ENCODE measurements around the gene NR2F1.

Gene NR2F1

GRCh38 chr5:93584596-93585040 lies 1.6 kb downstream of the NR2F1 start:
- Mint-ChIP-seq H3K36me3 (ENCODE audit: low read depth) (peaks cover 7% of the 10 kb centered on the region), H3K27ac (no peak overlapping the region), H3K4me3 (no peak overlapping the region), H3K4me1 (ENCODE audit: low read depth) (peaks cover 17% of the 10 kb centered on the region), H3K9me3 (no peaks in the 10 kb centered on the region), H3K27me3 (ENCODE audit: low read depth) (peaks cover 56% of the 10 kb centered on the region)

- Mint-ChIP-seq H3K36me3 (ENCODE audit: low read depth) (peaks cover 7% of the 10 kb centered on the region), H3K9me3 (no peaks in the 10 kb centered on the region), H3K4me1 (ENCODE audit: low read depth) (peaks cover 17% of the 10 kb centered on the region), H3K4me3 (peak overlapping the region; percentile 78), H3K27me3 (ENCODE audit: low read depth) (peaks cover 60% of the 10 kb centered on the region), H3K27ac (no peak overlapping the region)
Observed at GRCh38 chr5:93585041-93585766, 2.2 kb downstream of the NR2F1 start.

GRCh38 chr5:93585767-93586385 lies 2.9 kb downstream of the NR2F1 start:
- peak overlapping the region; percentile 69 for H3K27ac Mint-ChIP-seq
- peak overlapping the region; percentile 78 for H3K4me3 Mint-ChIP-seq
- H3K9me3 Mint-ChIP-seq, result no peaks in the 10 kb centered on the region
- H3K27me3 Mint-ChIP-seq (ENCODE audit: low read depth), result peaks cover 60% of the 10 kb centered on the region
- H3K36me3 Mint-ChIP-seq (ENCODE audit: low read depth), result peaks cover 7% of the 10 kb centered on the region
- peaks cover 12% of the 10 kb centered on the region for H3K4me1 Mint-ChIP-seq (ENCODE audit: low read depth)

- Mint-ChIP-seq H3K36me3 (ENCODE audit: low read depth) (peaks cover 7% of the 10 kb centered on the region), H3K9me3 (no peaks in the 10 kb centered on the region), H3K4me1 (ENCODE audit: low read depth) (peaks cover 11% of the 10 kb centered on the region), H3K27me3 (ENCODE audit: low read depth) (peaks cover 66% of the 10 kb centered on the region), H3K4me3 (no peak overlapping the region), H3K27ac (peak overlapping the region; percentile 47)
Observed at GRCh38 chr5:93586736-93587596, 3.9 kb downstream of the NR2F1 start.

- H3K27ac Mint-ChIP-seq, result peak overlapping the region; percentile 47
- H3K4me3 Mint-ChIP-seq, result no peak overlapping the region
- no peaks in the 10 kb centered on the region for H3K9me3 Mint-ChIP-seq
- H3K36me3 Mint-ChIP-seq (ENCODE audit: low read depth), result peaks cover 7% of the 10 kb centered on the region
- H3K4me1 Mint-ChIP-seq (ENCODE audit: low read depth), result peaks cover 11% of the 10 kb centered on the region
- H3K27me3 Mint-ChIP-seq (ENCODE audit: low read depth), result peaks cover 72% of the 10 kb centered on the region
Observed at GRCh38 chr5:93587597-93588351, 4.8 kb downstream of the NR2F1 start.

- Mint-ChIP-seq H3K27me3 (ENCODE audit: low read depth) (peaks cover 80% of the 10 kb centered on the region), H3K4me1 (ENCODE audit: low read depth) (peaks cover 9% of the 10 kb centered on the region), H3K36me3 (ENCODE audit: low read depth) (peaks cover 7% of the 10 kb centered on the region), H3K4me3 (peak overlapping the region; percentile 21), H3K9me3 (no peaks in the 10 kb centered on the region), H3K27ac (peak overlapping the region; percentile 81)
Observed at GRCh38 chr5:93588352-93589151, 5.5 kb downstream of the NR2F1 start.

GRCh38 chr5:93589152-93589828 lies 6.3 kb downstream of the NR2F1 start:
- peaks cover 7% of the 10 kb centered on the region for H3K36me3 Mint-ChIP-seq (ENCODE audit: low read depth)
- peaks cover 7% of the 10 kb centered on the region for H3K4me1 Mint-ChIP-seq (ENCODE audit: low read depth)
- H3K27ac Mint-ChIP-seq, result peak overlapping the region; percentile 81
- H3K4me3 Mint-ChIP-seq, result no peak overlapping the region
- H3K27me3 Mint-ChIP-seq (ENCODE audit: low read depth), result peaks cover 88% of the 10 kb centered on the region
- no peaks in the 10 kb centered on the region for H3K9me3 Mint-ChIP-seq

GRCh38 chr5:93589829-93590215 lies 6.8 kb downstream of the NR2F1 start:
- Mint-ChIP-seq H3K4me3 (no peak overlapping the region), H3K36me3 (ENCODE audit: low read depth) (peaks cover 9% of the 10 kb centered on the region), H3K4me1 (ENCODE audit: low read depth) (peaks cover 7% of the 10 kb centered on the region), H3K27me3 (ENCODE audit: low read depth) (peaks cover 93% of the 10 kb centered on the region), H3K9me3 (no peaks in the 10 kb centered on the region), H3K27ac (no peak overlapping the region)

- Mint-ChIP-seq H3K4me1 (ENCODE audit: low read depth) (peaks cover 7% of the 10 kb centered on the region), H3K27me3 (ENCODE audit: low read depth) (peaks cover 96% of the 10 kb centered on the region), H3K4me3 (no peak overlapping the region), H3K27ac (no peak overlapping the region), H3K36me3 (ENCODE audit: low read depth) (peaks cover 9% of the 10 kb centered on the region), H3K9me3 (no peaks in the 10 kb centered on the region)
Observed at GRCh38 chr5:93590493-93590892, 7.5 kb downstream of the NR2F1 start.

- Mint-ChIP-seq H3K36me3 (ENCODE audit: low read depth) (peaks cover 9% of the 10 kb centered on the region), H3K9me3 (peaks cover 7% of the 10 kb centered on the region), H3K27ac (no peak overlapping the region), H3K4me1 (ENCODE audit: low read depth) (peaks cover 2% of the 10 kb centered on the region), H3K4me3 (no peak overlapping the region), H3K27me3 (ENCODE audit: low read depth) (peaks cover 96% of the 10 kb centered on the region)
Observed at GRCh38 chr5:93591323-93591945, 8.4 kb downstream of the NR2F1 start.

- H3K27ac Mint-ChIP-seq, result no peak overlapping the region
- H3K4me1 Mint-ChIP-seq (ENCODE audit: low read depth), result peaks cover 2% of the 10 kb centered on the region
- H3K36me3 Mint-ChIP-seq (ENCODE audit: low read depth), result peaks cover 7% of the 10 kb centered on the region
- H3K9me3 Mint-ChIP-seq, result peaks cover 7% of the 10 kb centered on the region
- no peak overlapping the region for H3K4me3 Mint-ChIP-seq
- peaks cover 94% of the 10 kb centered on the region for H3K27me3 Mint-ChIP-seq (ENCODE audit: low read depth)
Observed at GRCh38 chr5:93592883-93593282, 9.9 kb downstream of the NR2F1 start.

GRCh38 chr5:93593476-93594131 lies 10.6 kb downstream of the NR2F1 start:
- peaks cover 2% of the 10 kb centered on the region for H3K4me1 Mint-ChIP-seq (ENCODE audit: low read depth)
- H3K4me3 Mint-ChIP-seq, result no peak overlapping the region
- H3K36me3 Mint-ChIP-seq (ENCODE audit: low read depth), result peaks cover 7% of the 10 kb centered on the region
- H3K9me3 Mint-ChIP-seq, result peaks cover 7% of the 10 kb centered on the region
- peaks cover 89% of the 10 kb centered on the region for H3K27me3 Mint-ChIP-seq (ENCODE audit: low read depth)
- no peak overlapping the region for H3K27ac Mint-ChIP-seq

Data from T-helper 1 cell treated with Interleukin-12 subunit alpha and Interleukin-12 subunit beta and Interleukin-4 antibody, amounts not matched to agents 30 μg/mL and 1 μg/mL, for 36 hours (primary cell).